HG02763 (cell line): ENCODE results near the gene HDAC9.

Experiments
- ATAC-seq: cut with Tn5 transposase; IDR thresholded peaks from one replicate; pipeline ENCODE4 v1.9.1; 2021; ENCODE audit warnings: mild to moderate bottlenecking, moderate library complexity; ENCODE audit not compliant: unreplicated experiment

Gene HDAC9

GRCh38 chr7:18828260-18828993 lies 332.9 kb downstream of the HDAC9 start:
- no peak for ATAC-seq

- ATAC-seq, result no peak
Observed at GRCh38 chr7:18828994-18829857, 333.7 kb downstream of the HDAC9 start.

GRCh38 chr7:18829858-18830285 lies 334.3 kb downstream of the HDAC9 start:
- no peak for ATAC-seq

DNA sequence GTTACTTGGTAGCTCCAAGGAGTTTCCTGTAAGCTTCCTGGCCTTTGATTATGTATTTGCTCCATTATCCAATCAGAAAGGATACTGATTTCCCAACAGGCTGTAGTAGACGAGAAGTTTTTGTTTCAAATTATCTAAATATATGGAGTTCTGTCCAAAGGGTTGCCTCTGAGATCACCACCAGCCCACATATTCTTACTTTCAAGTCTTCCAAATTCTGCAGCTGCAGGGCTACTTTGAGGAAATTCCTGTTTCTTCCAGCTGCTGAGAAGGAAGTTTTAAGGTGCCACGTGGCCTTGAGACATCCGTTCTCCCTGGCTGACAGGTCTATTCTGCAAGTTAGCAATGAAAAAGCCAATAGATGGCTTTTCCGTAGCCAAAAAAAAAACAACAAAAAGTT lies 335.9 kb downstream of the HDAC9 start:
- no peak for ATAC-seq

GRCh38 chr7:18831943-18832342 lies 336.4 kb downstream of the HDAC9 start:
- ATAC-seq, result no peak

- ATAC-seq, result no peak
Observed at GRCh38 chr7:18834577-18834976, 339.0 kb downstream of the HDAC9 start.

DNA sequence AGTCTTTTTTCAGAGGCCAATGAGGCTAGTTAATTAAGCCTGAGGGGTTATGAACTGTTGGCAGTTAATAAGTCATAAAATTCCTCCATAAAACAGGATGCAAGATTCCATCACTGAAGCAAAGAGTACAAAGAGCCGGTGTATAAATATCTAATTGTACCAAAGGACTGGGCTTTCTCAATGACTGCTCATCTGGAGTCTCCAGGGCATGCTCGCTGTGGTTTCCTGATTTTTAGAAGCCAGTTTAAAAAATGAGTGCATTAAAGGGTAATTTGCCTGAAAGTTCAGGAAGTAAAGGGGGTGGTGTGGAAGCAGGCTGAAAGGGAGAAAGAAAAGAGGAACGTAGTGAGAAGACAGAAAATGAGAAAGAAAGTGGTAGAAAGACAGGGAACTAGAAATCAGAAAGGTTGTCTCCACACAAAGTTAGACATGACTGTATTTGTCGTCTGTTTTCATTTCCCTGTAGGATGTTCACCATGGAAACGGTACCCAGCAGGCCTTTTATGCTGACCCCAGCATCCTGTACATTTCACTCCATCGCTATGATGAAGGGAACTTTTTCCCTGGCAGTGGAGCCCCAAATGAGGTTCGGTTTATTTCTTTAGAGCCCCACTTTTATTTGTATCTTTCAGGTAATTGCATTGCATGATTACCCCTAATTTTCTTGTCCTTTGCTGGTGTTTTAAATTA lies 339.6 kb downstream of the HDAC9 start:
- ATAC-seq, result no peak

DNA sequence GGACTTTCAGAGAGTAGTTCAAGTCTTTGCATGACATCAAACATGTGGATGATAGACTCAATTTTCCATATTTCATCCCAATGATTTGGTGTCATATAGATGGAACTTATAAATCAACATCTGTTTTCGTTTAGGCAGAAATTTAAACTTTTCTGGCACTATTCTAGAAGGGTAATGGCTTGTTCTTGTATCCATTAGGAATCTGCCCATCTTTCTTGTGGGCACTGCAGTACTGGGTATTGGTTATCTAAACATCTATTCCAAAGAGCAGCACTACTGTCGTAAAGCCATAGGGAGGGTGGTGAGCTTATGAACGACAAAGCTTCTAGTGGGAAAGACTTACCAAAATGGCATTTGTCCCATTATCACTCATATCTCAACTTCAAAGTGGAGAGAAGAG lies 348.4 kb downstream of the HDAC9 start:
- ATAC-seq, result no peak

DNA sequence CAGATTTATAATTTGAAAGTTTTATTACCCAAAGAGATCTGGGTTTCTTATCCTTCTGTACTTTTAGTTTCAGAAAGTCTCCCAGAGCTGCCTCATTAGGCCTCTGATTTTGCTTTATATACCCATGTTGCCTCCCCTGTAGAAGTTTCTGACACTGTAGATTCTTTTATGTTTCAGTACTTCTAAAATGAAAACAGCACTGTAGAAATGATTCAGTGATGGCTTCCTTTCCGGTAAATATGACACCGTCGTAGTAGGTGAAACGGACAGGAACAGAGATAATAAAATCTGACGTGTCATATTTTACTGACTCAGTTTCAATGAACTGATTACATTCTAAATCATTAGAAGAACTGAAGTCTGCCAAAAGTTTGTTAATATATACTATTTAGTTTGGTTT lies 349.2 kb downstream of the HDAC9 start:
- ATAC-seq, result no peak

DNA sequence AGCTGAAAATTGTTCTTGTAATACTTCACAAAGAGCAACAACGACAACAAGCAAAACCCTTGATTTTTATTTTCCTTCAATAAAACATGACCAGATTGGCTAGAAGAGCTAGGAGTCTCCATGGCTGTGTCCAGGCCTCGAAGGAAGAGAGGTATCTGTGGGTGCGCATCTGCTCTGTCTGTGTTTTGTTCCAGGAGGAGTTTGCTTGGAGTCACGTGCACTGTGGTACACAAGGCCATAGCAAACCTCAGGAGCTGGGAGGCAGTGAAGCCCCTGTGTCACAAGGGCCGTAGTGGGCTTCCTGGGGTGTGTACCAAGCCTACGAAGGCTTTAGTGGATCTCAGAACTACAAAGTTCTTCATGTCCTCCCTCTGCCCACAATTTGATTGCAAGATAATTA lies 350.2 kb downstream of the HDAC9 start:
- no peak for ATAC-seq

DNA sequence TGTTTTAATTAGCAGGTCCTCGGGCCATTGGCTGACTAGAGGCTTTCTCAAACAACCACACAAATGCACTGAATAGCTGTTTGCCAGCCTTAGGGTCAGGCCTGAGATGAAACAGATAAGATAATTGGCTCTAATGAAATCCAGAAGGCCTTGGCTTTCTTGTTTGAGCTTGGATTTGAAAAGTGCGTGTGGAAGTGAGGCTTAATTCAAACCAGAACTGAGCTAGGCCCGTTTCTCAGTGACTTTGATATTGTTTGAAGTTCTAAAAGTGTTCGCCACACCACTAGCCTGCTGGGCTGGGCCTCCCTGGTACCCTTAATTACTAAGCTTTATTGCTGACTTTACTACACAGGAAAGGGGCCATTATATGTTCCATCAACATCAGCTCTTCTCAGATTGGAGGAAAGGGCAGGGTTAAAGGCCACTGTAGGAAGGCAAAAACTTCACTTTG lies 351.2 kb downstream of the HDAC9 start:
- no peak for ATAC-seq

DNA sequence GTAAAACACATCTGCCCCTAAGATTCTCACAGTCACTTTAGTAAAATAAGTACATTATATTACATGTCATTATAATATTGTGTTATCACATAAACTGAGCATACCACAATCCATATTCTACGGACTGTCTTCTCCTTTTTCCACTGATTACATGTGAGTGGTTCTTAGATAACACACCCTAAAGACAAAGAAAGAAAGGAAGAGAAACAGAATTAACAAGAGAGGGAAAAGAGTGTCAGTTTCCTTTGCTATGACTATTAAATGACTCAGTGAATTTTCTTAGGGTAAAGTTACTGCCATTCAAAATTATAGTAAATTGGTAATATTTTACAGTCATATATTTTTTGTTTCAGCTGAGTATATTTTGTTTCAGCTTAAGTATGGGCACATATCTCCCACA lies 353.6 kb downstream of the HDAC9 start:
- ATAC-seq, result no peak

- no peak for ATAC-seq
Observed at GRCh38 chr7:18855796-18856195, 360.2 kb downstream of the HDAC9 start.

- ATAC-seq, result no peak
Observed at GRCh38 chr7:18858232-18858631, 362.7 kb downstream of the HDAC9 start.

- no peak for ATAC-seq
Observed at GRCh38 chr7:18859318-18859717, 363.8 kb downstream of the HDAC9 start.

DNA sequence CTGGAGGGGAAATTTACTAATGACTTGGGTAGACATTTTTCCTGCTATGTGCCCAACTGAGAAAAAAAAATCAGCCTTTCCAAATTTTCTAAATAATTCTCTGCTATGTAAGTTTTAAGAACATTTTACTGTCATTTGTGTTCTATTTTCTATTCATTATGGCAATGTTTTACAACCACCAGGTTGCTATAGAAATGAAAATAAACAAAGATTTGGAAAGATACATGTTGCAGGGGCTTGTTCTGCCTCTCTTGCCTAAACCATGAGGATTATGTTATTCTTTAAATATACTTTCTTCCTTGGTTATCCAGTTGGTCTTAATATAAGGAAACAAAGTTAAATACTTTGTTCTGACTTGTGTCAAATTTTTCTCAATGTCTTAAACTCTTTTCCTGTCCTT lies 364.7 kb downstream of the HDAC9 start:
- no peak for ATAC-seq

- peak; percentile 75 for ATAC-seq
Observed at GRCh38 chr7:18861514-18862118, 366.1 kb downstream of the HDAC9 start.

DNA sequence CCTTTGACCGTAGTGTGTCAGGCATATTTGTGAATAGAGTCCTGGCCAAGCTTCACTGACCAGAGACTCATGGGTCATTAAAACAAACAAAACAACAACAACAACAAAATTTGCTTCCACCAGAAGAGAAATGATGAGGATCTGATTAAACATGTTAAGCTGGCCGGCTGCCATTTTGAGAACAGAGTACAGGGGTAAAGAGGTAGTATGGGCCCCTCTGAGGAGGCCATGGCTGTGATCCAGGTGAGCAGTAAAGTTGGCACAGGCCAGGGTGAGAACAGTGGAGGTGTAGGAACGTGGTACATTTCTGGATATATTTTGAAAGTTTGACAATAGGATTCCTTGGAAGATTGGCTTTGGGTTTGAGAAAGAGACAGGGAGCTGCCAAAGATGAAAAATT lies 369.4 kb downstream of the HDAC9 start:
- no peak for ATAC-seq

GRCh38 chr7:18866359-18867036 lies 370.9 kb downstream of the HDAC9 start:
- peak; percentile 84 for ATAC-seq

GRCh38 chr7:18872344-18872743 lies 376.8 kb downstream of the HDAC9 start:
- no peak for ATAC-seq
